ENCODE data around the gene PLEKHB2.

GRCh38 chr2:131081190-131081589 is 23.9 kb upstream of the PLEKHB2 start:
- TF ChIP-seq CTCF (IDR thresholded peaks at IDR 0.05) (no peak), ZFX (IDR thresholded peaks at IDR 0.05; ENCODE audit: borderline replicate concordance) (no peak)
